GM18868 (cell line): ENCODE results near the gene HSPE1.
"Not testable (repeated sequence)": the region's sequence is repeated elsewhere in the genome, so short reads cannot be mapped to it uniquely, and the experiment has no call there.

Source experiments
- ATAC-seq: cut with Tn5 transposase; IDR thresholded peaks from one replicate; pipeline ENCODE4 v1.9.1; 2021; ENCODE audit warnings: mild to moderate bottlenecking, moderate library complexity; ENCODE audit not compliant: unreplicated experiment

HSPE1 gene

GRCh38 chr2:197499594-197500502 is at the start of gene HSPE1, which contains the start of gene HSPD1:
Gene HSPE1 (plus strand): TSS chr2:197500379. CDS start chr2:197500437, 58 bp downstream.
Gene HSPD1 (minus strand): TSS chr2:197499840. CDS start chr2:197498848, 992 bp downstream.
- ATAC-seq: peak; percentile 86

DNA sequence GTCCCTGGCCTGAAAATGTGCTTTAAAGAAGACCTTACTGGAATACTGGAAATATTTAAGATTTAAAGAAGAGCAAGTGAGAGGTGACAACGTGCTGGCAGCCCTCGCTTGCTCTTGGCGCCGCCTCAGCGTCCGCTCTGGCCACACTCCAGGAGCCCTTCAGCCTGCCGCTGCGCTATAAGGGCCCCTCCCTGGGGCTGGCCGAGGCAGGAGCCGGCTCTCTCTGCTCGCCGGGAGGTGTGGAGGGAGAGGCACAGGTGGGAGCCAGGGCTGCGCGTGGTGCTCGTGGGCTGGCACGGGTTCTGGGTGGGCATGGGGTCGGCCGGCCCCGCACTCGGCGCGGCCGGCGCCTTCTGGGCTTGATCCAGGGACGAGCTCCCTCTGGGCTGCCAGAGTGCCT is 49.7 kb upstream of the HSPE1 start:
- no peak for ATAC-seq

DNA sequence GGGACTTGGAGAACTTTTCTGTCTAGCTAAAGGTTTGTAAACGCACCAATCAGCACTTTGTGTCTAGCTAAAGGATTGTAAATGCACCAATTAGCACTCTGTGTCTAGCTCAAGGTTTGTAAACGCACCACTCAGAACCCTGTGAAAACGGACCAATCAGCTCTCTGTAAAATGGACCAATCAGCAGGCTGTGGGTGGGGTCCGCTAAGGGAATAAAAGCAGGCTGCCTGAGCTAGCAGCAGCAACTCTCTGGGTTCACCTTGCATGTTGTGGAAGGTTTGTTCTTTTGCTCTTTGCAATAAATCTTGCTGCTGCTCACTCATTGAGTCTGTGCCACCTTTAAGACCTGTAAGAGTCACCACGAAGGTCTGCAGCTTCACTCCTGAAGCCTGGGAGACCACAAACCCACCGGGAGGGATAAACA is 49.2 kb upstream of the HSPE1 start:
- ATAC-seq: not testable (repeated sequence)

DNA sequence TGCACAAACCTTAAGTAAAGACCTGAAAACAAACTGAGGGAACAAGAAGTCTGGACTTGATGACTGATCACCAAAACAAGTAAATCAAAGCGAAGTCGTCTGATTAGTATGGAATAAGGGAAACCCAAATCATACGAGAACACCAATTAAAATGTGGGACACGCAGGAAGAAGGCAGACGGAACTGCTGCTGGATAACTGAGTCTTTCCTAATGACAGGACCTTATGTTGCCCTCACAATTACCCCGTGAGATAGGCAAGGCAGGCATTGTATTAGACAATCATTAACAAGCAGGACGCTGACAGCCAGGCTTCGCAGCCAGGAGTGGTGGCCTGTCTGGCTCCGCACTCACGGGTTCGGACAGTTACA is 47.4 kb upstream of the HSPE1 start:
- ATAC-seq: no peak

DNA sequence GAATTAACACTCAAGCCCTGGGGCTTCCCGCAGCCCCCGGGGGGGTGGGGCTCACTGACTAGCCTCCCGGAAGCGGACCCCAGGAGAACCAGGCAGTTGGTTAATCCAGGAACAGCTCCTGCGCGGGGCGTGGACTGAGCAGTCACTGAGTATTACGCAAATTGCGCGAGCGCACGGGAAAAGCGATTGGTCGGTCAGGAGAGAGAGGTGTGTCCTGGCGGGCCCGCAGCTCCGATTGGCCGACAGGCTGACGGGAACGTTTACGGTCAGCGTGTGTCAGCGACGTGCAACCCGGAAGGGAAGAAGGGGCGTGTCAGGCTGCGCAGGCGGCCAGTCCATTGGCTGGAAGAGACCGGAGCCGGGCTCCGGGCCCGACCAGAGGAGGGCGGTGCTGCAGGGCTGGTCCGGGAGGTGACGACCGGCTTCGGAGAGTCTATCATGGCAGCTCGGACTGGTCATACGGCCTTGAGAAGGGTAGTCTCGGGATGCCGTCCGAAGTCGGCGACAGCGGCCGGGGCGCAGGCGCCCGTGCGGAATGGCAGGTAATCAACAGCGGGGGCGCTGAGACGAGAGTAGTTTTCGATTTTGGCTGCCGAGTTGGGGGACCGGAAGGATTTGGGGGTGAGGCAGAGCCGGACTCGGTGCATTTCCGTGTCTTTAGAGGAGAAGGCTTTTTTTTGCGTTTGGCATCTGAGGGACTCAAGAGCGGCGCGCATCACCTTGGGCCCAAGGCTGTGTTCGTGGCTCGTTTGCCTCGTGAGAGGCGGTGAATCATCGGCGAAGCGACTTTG is 46.9 kb upstream of the HSPE1 start, which contains the start of gene COQ10B:
Gene COQ10B (plus strand): TSS at position 430 of the 791 bp plus-strand sequence. CDS start 9 bp downstream, at position 439.
- peak; percentile 91 for ATAC-seq

DNA sequence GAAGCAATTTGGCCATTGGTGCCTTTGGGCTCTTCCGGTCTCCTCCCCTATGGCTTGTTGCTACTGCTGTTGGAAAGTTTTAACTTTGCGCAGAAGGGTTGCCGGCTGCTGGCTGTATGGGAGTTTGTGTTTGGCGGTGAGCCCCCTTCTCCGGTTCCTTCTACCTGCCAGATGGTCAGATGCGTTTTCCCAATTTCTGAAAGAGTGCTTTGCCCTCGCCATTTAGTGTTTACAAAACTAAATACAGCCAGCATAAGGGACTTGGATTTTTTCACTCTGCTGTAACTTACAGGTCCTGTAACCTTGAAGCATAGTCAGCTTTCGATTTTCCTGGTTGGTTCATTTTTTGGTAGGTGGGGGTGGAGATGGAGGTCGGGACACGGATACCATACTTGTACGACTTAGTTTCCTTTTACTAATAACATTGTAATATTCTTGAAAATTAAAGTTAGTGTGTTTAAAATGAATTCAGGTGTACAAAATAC is 46.2 kb upstream of the HSPE1 start:
- peak; percentile 39 for ATAC-seq

GRCh38 chr2:197454923-197455322 is 45.3 kb upstream of the HSPE1 start:
- ATAC-seq: no peak

DNA sequence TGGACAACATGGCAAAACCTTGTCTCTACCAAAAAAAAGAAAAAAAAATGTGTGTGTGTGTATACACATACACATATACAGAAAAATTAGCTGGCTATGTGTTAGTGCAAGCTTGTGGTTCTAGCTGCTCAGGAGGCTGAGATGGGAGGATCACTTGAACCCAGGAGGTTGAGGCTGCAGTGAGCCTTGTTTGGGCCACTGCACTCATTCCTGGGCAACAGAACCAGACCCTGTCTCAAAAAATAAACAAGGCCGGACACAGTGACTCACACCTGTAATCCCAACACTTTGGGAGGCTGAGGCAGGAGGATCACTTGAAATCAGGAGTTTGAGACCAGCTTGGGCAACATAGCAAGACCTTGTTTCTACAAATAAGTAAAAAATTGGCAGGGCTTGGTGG is 44.8 kb upstream of the HSPE1 start:
- ATAC-seq: no peak

GRCh38 chr2:197460649-197461048 is 39.5 kb upstream of the HSPE1 start:
- ATAC-seq: no peak

- no peak for ATAC-seq
Observed at GRCh38 chr2:197461057-197461456, 39.1 kb upstream of the HSPE1 start.

- ATAC-seq: no peak
Observed at GRCh38 chr2:197464175-197464574, 36.0 kb upstream of the HSPE1 start.

DNA sequence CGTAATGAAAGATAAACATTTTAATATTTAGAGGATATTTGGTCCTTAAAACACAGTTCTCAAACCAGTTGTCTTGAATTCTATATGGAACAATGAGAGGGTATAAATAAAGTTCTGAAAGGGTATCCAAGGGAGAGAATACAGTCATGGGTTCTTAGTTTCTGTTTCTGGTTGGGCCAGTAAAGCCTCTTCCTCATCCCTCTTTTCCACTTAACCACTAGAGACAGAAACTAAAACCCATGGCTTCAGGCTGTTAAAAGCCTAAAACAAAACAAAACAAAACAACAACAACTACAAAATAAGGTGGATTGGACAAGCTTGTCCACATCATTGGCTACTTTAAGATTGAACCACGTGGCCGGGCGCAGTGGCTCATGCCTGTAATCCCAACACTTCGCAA is 28.0 kb upstream of the HSPE1 start:
- no peak for ATAC-seq

- ATAC-seq: no peak
Observed at GRCh38 chr2:197477797-197478196, 22.4 kb upstream of the HSPE1 start.

- no peak for ATAC-seq
Observed at GRCh38 chr2:197480165-197481036, 19.8 kb upstream of the HSPE1 start.

DNA sequence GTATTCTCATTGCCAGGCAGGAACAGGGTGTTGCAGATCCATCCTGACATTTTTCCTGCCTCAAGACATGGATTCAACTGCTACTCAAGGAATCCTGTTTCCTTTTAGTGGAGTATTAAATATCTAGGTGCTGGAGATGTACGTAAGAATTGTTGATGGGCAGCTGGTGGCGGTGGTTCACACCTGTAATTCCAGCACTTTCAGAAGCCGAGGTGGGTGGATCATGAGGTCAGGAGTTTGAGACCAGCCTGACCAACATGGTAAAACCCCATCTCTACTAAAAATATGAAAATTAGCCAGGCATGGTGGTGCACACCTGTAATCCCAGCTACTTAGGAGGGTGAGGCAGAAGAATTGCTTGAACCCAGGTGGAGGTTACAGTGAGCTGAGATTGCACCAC is 15.9 kb upstream of the HSPE1 start:
- not testable (repeated sequence) for ATAC-seq

DNA sequence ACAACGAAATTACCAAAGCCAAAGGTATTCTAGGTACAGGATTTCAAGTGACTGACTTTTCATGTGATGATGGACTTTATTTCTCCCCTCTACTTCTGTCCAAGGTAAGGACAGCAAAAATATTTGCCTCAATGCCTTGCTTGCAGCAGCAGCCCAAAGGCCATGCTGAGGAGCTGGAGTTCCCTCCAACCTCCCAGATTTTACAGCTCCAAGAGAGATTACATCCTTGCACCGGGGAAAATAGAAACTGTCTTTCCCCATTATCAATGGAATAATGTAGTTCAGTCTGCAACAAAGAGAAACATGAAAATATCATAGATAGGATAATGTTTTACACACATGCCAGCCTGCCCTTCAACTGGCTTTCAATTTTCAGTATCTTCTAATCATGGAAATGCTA is 14.0 kb upstream of the HSPE1 start:
- ATAC-seq: no peak

- no peak for ATAC-seq
Observed at GRCh38 chr2:197487385-197487784, 12.8 kb upstream of the HSPE1 start.

- ATAC-seq: no peak
Observed at GRCh38 chr2:197495433-197496134, 4.6 kb upstream of the HSPE1 start.

GRCh38 chr2:197496695-197497094 is 3.5 kb upstream of the HSPE1 start:
- ATAC-seq: no peak

DNA sequence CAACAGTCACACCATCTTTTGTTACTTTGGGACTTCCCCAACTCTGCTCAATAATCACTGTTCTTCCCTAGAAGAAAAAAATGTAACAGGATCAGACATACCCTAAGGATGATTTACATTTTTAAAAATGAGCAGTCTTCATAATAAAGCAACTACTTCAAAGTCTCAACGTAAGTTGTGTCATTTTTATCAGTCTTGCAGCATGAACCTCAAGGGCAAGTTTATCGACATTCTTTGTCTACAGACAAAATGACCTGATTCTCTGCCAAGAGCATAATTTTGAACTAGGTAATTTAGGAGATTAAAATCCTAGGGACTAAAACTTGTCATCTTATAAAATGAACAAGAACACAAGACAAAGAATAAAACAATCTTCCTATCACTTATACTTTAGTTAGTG is 2.9 kb upstream of the HSPE1 start:
- no peak for ATAC-seq
